Measurements from ENCODE around the gene EMC1. TPM values are rescaled to one million over a fixed set of nuclear protein-coding genes. Genes with fewer than 3 reads are reported as not detected.

The EMC1 gene
- total and polyA plus RNA-seq, 2 donors (not counting 3 experiments of a cell fraction or from before 2014, with no cell fraction given) = 77.5 to 164 TPM

DNA sequence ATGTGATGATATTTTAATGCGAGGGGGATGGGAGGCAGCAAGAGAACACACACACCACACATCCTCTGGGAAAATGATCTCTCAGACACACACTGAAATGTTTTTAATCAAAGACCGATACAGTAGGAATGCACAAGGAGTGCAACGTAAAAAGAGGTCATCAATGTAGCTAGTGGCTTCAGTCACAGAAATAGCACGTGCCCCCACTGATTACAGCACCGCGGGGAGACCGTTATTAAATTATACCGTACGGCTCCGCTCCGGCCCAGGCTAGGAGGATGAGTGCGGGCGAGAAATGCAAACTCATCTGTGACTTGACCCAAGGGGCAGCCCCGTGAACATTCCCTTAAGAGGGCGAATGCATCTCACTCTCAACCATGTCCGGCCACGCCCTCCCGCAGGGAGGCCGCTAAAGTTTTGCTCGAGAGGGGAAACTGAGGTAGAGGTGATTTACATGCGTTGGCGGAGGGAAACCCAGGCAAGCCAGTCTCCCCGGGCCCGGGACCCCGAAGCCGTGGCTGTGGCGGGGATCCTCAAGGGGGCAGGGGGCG is 41.8 kb downstream of the EMC1 start:
- no peak for FAIRE-seq
- Histone ChIP-seq H3K9me1 (replicated peaks; ENCODE audit: control insufficient read depth, extremely low read depth, insufficient read depth, low read length) (no peaks in the 10 kb centered on the region), H3K36me3 (ENCODE audit: control insufficient read depth in 2 of 2, extremely low read depth in 1 of 2, insufficient read depth in 2 of 2, low read length in 2 of 2) (peaks cover 2 to 6% of the 10 kb centered on the region in 2 experiments), H3K9ac (replicated peaks; ENCODE audit: extremely low read depth, insufficient read depth, low read length) (peak overlapping the region; percentile 91), H3K4me2 (ENCODE audit: insufficient read depth, low read length) (peak overlapping the region; percentile 85), H3K4me1 (ENCODE audit: control insufficient read depth, extremely low read depth, insufficient read depth, low read length) (peaks cover 29% of the 10 kb centered on the region), H3K79me2 (ENCODE audit: control insufficient read depth, insufficient read depth, low read length) (peaks cover 86% of the 10 kb centered on the region), H3K9me3 (replicated peaks; ENCODE audit: control insufficient read depth, insufficient read depth, low read length) (no peaks in the 10 kb centered on the region), H2AFZ (ENCODE audit: low read depth, low read length) (no peak overlapping the region), H3K4me3 (replicated peaks in 1 of 3; ENCODE audit: insufficient read depth in 1 of 3, low read depth in 1 of 3, low read length in 3 of 3) (peak overlapping the region; percentile 26 to 94 (median 81)), H4K20me1 (replicated peaks; ENCODE audit: control insufficient read depth, extremely low read depth, insufficient read depth, low read length) (peaks cover 5% of the 10 kb centered on the region), H3K27ac (ENCODE audit: insufficient read depth, low read depth, low read length) (peak overlapping the region; percentile 80), H3K27me3 (ENCODE audit: control insufficient read depth in 2 of 2, insufficient read depth in 2 of 2, low read length in 2 of 2) (no peaks in the 10 kb centered on the region)
- BruUV-seq (replicated peaks) = no TSS peak
- ChIA-PET CTCF (interaction anchor here (1.4 to 2.2 kb wide), 2 partner anchors 9 to 32 kb away, joined by 3 to 8 read pairs; no protein-coding TSS in a partner anchor), POLR2A (no interaction called here)
- intact Hi-C loops (cut with micrococcal nuclease) (no loop called here), dilution Hi-C loops (cut with MboI; ENCODE audit: extremely low pct_ligation_motif_present, low sequenced_read_pairs) (no loop called here)
- peak; percentile 48 for DNase-seq (ENCODE audit: low read depth, low spot score)
- no peak for TF ChIP-seq GATA2 (IDR thresholded peaks at IDR 0.05; ENCODE audit: insufficient read depth, insufficient read length, low read depth, low read length)
- TF ChIP-seq, protein P1, sequence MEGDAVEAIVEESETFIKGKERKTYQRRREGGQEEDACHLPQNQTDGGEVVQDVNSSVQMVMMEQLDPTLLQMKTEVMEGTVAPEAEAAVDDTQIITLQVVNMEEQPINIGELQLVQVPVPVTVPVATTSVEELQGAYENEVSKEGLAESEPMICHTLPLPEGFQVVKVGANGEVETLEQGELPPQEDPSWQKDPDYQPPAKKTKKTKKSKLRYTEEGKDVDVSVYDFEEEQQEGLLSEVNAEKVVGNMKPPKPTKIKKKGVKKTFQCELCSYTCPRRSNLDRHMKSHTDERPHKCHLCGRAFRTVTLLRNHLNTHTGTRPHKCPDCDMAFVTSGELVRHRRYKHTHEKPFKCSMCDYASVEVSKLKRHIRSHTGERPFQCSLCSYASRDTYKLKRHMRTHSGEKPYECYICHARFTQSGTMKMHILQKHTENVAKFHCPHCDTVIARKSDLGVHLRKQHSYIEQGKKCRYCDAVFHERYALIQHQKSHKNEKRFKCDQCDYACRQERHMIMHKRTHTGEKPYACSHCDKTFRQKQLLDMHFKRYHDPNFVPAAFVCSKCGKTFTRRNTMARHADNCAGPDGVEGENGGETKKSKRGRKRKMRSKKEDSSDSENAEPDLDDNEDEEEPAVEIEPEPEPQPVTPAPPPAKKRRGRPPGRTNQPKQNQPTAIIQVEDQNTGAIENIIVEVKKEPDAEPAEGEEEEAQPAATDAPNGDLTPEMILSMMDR (IDR thresholded peaks at IDR 0.05; ENCODE audit: extremely low read depth in 1 of 2, insufficient read depth in 1 of 2, low read depth in 1 of 2, low read length in 2 of 2) = no peak
- TF ChIP-seq JUN (IDR thresholded peaks at IDR 0.05; ENCODE audit: borderline replicate concordance, insufficient read depth, insufficient read length, low read depth) = no peak
- no peak for TF ChIP-seq EZH2 (IDR thresholded peaks at IDR 0.05; ENCODE audit: borderline replicate concordance, low read depth, low read length, severe bottlenecking)
- no peak for TF ChIP-seq MYC (IDR thresholded peaks at IDR 0.05; ENCODE audit: low read depth, low read length)
- TF ChIP-seq FOS (IDR thresholded peaks at IDR 0.05; ENCODE audit: borderline replicate concordance, insufficient read depth, low read length) = no peak
- no peak for TF ChIP-seq POLR2A (IDR thresholded peaks at IDR 0.05; ENCODE audit: low read depth, low read length)
- TF ChIP-seq POLR2AphosphoS5 (IDR thresholded peaks at IDR 0.05; ENCODE audit: insufficient read depth, low read depth, low read length) = no peak
- TF ChIP-seq, protein P2, sequence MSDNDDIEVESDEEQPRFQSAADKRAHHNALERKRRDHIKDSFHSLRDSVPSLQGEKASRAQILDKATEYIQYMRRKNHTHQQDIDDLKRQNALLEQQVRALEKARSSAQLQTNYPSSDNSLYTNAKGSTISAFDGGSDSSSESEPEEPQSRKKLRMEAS (IDR thresholded peaks at IDR 0.05; ENCODE audit: insufficient read depth, insufficient read length) = no peak

Data from endothelial cell of umbilical vein (primary cell).